NB4 (cell line): ENCODE data around the gene PRIM1.

Source experiments
- CTCF ChIP-seq: IDR thresholded peaks from one replicate; pipeline ENCODE4 v1.5.1; 2012; ENCODE audit warnings: low read depth, low read length
- MAX ChIP-seq: IDR thresholded peaks from 2 replicates; pipeline ENCODE4 v1.6.1; 2011; ENCODE audit warnings: low read depth, low read length
- MYC ChIP-seq: IDR thresholded peaks from 2 replicates; pipeline ENCODE4 v1.6.1; 2011; ENCODE audit warnings: low read depth, low read length
- POLR2A ChIP-seq: IDR thresholded peaks from 2 replicates; pipeline ENCODE4 v1.6.1; 2011; ENCODE audit warnings: mild to moderate bottlenecking; ENCODE audit not compliant: insufficient read length; ENCODE audit errors: extremely low read depth

GRCh38 chr12:56776654-56777053 is 24.5 kb upstream of the PRIM1 start:
- no peak for TF ChIP-seq CTCF
- TF ChIP-seq MAX: no peak
- no peak for TF ChIP-seq POLR2A
- no peak for TF ChIP-seq MYC
